ENCODE data around the gene RETSAT.
"Not testable (repeated sequence)": the region's sequence is repeated elsewhere in the genome, so short reads cannot be mapped to it uniquely, and the experiment has no call there.

The RETSAT gene

DNA sequence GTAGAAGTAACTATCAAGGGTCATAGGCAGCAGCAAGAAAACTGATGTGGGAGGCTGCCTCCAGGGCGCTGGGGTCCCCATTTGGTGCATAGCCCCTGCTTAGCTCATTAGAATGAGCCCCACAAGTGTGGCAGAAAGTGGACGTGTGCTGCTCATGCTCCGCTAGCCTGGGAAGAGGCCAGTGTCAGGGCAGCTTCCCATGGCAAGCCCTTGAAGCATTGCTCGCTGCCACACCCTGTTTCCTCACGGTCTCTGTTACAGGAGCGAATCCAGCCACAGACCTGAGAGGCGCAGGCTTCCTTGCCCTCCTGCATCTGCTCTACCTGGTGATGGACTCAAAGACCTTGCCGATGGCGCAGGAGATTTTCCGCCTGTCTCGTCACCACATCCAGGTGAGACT is 22.8 kb upstream of the RETSAT start:
- no peak for FAIRE-seq

DNA sequence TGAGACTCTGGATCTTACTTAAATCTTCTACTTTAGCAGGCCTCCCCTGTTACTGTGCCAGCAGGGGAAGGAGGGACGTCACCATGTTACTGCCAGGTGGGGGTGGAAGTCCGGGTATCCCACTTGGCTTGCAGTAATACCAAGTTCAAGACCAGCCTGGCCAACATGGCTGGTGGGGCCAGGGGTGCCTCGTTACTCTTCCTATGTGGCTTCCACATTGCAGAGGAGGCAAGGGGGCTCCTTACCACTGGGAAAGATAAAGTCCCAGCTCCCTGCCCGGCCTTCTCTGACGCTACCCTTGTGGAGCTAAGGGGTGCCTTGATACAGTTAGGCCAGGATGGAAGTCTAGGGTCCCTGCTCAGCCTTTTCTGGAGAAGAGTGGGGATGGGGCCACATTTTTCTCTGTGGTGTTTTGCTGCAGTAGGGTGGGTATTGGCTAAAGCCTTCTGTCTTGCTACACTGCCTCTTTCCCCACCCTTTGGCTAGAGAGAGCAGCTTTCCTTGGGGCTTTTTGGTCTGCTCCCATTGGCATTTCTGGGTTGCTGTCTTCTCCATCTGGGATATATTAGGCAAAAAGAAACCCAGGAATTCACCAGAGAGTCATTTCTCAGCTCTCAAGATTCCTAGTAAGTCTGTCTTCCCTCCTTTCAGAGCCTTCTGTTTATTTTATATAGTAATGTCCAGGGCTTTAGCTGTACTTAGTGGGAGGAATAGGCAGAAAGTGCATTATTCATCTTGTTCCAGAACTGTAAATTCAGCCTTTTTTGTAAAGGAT is 22.1 kb upstream of the RETSAT start:
- FAIRE-seq: no peak

GRCh38 chr2:85371045-85371444 is 16.7 kb upstream of the RETSAT start:
- FAIRE-seq: no peak

GRCh38 chr2:85369500-85369899 is 15.2 kb upstream of the RETSAT start:
- FAIRE-seq: no peak

- no peak for FAIRE-seq
These were observed 14.6 kb upstream of the RETSAT start for GRCh38 chr2:85368921-85369320.

- FAIRE-seq: no peak
These were observed 12.9 kb upstream of the RETSAT start for GRCh38 chr2:85367180-85367579.

DNA sequence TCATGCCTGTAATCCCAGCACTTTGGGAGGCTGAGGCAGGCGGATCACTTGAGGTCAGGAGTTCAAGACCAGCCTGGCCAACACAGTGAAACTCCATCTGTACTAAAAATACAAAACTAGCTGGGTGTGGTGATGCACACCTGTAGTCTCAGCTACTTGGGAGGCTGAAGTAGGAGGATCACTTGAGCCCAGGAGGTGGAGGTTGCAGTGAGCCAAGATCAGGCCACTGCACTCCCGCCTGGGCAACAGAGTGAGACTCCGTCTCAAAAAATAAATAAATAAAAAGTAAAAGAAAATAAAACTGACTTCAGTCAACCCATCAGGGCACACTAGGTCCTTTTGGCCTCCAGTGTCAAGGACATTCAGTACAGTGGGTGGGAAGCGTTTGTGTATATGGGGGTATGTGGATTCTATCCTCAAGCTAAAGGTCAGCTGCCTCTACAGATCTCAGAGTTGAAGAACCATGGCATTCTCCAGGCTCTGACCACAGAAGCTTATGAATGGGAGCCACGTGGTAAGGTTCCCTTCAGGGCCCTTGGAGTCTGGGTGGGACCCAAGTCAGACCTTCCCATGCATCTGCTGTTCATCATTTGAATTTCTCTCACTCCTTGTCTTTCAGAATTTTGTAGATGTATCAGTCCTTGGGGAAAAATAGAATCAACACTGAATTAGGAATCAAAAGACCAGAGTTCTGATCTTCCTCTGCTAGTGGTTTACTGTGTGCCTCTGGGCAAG is 8.5 kb upstream of the RETSAT start:
- FAIRE-seq: not testable (repeated sequence)

- FAIRE-seq: no peak
These were observed 3.4 kb upstream of the RETSAT start for GRCh38 chr2:85357736-85358135.

DNA sequence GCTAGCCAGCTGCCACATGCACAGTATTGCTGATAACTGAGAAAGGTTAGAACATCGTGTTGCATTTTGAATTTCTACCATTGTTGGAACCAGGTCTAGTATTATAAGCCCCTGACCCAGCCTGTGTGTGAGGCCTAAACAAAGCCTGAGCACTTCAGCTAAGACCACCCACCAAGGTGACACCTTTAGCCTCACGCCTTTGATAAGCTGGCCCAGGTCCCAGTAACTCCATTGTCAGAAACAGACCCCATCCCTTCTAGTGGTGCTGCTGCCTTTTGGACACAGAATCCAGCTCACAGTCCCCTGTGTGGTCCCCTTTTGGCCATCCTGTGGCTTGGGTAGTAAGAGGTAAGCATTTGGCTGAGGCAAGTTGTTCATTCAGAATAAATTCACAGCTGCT is 1.9 kb upstream of the RETSAT start:
- no peak for FAIRE-seq

DNA sequence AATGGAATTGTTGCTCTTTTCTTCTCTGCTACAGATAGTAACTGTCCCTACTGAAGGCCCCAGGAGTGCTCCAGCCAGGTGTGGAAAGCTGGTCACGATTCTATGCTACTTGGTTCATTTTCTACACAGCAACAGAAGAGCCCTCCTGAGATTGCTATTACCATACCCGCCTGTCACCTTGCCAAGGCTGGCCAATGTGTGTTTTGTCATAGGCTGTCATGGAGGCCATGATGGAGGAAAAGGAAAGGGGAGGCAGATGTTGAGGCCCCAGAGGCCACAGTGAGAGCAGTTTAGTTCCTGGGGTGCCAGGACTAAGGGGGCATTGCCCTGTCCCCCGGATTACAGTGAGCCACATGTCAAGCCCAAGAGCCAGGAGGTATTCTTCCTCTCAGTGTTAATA is 1.2 kb upstream of the RETSAT start:
- no peak for FAIRE-seq

- FAIRE-seq: no peak
These were observed 714 bp upstream of the RETSAT start for GRCh38 chr2:85355073-85355410.

- FAIRE-seq: no peak
These were observed 447 bp downstream of the RETSAT start for GRCh38 chr2:85353876-85354285.

GRCh38 chr2:85347599-85347998 is 6.7 kb downstream of the RETSAT start:
- FAIRE-seq: no peak

- no peak for FAIRE-seq
These were observed 9.9 kb downstream of the RETSAT start for GRCh38 chr2:85344356-85344954.

DNA sequence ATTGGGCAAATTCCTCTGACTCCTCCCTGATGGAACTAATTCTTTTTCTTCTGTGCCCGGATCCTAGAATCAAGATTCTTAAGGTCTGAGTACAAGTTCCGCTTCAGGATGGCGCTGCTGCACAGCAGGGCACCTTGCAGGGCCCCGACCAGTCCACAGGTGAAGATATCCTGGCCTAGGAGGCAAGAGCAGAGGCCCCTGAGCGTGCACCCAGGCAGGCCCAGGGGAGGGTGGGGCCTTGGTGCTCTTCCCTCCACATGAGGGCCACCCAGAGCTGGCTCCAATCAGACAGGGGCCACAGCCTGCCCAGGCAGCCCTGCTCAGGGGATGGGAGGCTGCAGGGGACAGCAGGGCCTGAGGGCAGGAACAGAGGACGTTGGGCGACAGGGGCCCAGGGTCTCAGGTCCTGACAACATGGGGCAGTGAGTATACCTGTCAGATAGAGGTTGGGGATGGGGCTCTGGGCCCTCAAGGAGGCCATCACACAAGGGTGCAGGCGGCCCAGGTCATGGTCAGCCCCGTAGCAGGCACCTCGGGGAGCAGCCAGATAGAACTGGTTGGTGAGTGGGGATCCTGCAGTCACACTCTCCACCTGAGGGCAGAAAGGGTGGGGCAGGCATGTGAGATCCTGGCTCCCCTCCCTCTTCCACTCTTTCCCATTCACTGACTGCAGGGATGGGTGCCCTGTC is 11.0 kb downstream of the RETSAT start:
- not testable (repeated sequence) for FAIRE-seq

DNA sequence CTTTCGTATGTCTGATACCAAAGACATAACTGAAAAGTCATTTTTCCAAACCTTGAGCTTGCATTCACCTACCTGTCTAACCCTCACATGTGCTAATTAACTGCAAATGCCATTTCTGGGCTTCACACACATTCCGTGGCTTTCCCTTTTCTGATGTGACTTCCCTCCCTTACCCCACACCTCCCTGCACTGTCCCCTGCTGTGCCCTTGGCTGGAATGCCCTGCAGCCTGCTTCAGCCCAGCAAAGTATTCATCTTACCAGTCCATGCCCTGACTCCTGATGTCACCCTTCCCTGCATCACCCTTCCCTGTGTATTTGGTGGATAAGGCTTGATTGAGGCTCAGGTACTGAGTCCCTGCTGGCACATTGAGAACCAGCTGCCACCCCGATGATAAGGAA is 12.2 kb downstream of the RETSAT start:
- FAIRE-seq: no peak

DNA sequence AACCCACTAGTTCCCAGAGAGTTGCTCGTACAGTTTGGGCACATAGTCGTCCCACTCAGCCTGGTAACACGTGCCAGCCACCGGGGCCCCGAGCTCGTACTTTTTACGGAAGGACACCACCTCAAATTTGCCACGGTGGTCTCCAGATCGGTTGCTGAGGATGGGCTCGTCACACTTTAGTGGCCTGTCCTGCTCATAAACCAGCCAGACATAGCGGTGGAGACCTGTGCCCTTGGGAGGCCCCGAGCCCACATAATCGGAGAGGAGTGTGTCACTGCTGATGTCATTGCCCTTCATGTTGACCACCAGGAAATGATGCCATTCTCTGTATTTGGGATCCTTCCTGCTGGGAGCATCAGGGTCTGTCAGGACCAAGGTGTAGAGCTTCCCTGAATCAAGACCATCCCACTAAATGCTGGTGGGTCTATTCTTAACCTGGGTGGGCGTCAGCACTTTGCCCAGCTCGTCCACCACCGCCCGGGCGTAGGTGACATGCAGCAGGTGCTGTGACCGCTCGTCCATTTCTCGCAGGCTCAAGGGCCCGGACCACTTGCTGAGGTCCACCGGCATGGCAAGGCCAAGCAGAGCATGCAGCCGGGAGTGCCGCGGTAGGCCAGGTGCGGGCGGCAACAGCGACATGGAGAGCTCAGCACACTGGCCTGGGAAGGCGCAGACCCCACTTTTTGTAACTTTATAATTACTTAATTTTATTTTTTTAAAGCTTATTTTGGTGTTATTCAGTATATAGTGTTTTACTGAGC is 12.9 kb downstream of the RETSAT start:
- no peak for FAIRE-seq

DNA sequence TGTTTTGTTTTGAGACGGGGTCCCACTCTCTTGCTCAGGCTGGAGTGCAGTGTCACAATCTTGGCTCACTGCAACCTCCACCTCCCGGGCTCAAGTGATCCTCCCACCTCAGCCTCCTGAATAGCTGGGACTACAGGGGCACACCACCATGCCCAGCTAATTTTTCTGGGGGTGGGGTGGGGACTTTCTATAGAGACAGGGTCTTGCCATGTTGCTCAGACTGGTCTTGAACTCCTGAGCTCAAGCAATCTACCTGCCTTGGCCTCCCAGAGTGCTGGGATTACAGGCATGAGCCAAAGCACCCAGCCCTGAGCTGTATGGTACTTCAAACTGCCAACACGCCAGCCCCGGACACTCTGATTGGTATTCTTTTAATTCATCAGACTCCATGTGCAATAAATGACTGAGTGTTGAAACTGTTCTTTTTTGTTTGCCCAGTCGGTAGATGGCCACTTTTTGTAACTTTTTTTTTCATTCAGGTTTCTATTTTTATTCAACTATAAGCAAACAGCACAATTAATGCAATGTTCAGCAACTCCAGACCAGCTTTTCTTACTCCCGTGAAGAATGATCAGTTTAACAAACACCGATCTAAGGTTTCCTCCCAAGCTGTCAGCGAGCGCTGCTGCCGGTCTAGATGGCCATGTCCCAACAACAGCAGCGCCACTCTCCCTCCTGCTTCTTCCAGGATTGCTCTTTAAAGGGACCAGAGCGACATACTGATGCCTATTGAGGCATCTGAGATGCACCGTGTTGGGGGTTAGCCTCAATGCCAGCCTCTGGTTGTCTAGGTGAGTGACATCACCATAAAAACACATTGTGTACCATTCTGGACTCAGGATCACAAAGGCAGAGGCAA is 14.1 kb downstream of the RETSAT start:
- FAIRE-seq: no peak

- FAIRE-seq: no peak
These were observed 19.4 kb downstream of the RETSAT start for GRCh38 chr2:85334928-85335327.

- not testable (repeated sequence) for FAIRE-seq
These were observed 20.5 kb downstream of the RETSAT start for GRCh38 chr2:85333877-85334276.

DNA sequence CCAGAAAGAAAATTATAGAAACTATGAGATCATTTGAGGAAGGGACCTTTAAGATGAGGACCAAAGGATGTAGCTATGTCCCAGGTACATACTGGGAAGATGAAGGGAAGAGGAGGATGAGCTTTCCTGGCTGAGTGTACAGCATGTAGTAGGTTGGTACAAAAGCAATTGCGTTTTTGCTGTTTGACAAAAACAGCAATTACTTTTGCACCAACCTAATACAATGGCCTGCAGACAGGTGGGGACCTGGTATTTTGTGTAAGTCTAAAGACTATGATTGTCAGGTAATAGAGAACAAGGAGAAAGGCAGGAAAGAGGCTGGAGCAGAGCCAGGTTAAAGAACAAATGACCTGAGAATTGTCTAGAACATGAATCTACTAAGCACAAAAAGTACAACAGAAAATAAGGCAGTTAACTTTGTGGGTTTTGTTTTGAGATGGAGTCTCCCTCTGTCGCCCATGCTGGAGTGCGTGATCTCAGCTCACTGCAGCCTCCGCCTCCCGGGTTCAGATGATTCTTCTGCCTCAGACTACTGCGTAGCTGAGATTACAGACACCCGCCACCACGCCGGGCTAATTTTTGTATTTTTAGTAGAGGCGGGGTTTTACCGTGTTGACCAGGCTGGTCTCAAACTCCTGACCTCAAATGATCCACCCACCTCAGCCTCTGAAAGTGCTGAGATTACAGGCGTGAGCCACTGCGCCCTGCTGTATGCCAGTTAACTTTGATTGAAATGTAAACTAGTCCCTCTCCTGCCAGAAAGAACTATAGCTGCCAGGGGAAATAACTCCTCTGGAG is 23.3 kb downstream of the RETSAT start:
- FAIRE-seq: no peak

Measured in islet of Langerhans (tissue), 1 donor.